B cell (primary cell): Measurements from ENCODE around the gene BAMBI. TPM values are rescaled to one million over a fixed set of nuclear protein-coding genes. Genes with fewer than 3 reads are reported as not detected.

ENCODE experiments used
- ATAC-seq: fragments of 200-7000 bp; cut with Tn5 transposase; one replicate; pipeline ENCODE4 v1.10.0; 2021; ENCODE audit warnings: low read depth, mild to moderate bottlenecking, moderate number of reproducible peaks, moderate library complexity
- CTCF ChIA-PET: fragments of 350-600 bp; sonication (Branson Sonifier 250); formaldehyde crosslinking; loops from one replicate; lab custom pipeline; 2021; ENCODE audit warnings: antibody characterized with exemption, inconsistent platforms; lab: Charles Lee
- POLR2A ChIA-PET: fragments of 350-600 bp; sonication (Branson Sonifier 250); formaldehyde crosslinking; loops from one replicate; lab custom pipeline; 2021; ENCODE audit warnings: antibody characterized with exemption; lab: Charles Lee
- DNase-seq: peaks from one replicate; pipeline ENCODE4 v3.0.0; 2013
- H2AFZ ChIP-seq: 2 replicates; pipeline ENCODE4 v1.6.1; 2012; ENCODE audit warnings: mild to moderate bottlenecking, low read depth, low read length; ENCODE audit not compliant: insufficient read depth, poor library complexity, severe bottlenecking
- H3K27ac ChIP-seq, 2 donors: 1 replicate in 1 of 2; 2 replicates in 1 of 2; pipeline ENCODE4 v1.5.1; 2012 to 2013; ENCODE audit warnings: low read length in 2 of 2, mild to moderate bottlenecking in 2 of 2, moderate library complexity in 1 of 2
- H3K27me3 ChIP-seq, 4 experiments: fragments of 200-600 bp in 1 of 4; sonication (generic) in 1 of 4; replicated peaks in 1 of 4; 1 replicate in 2 of 4; 2 replicates in 2 of 4; pipeline versions ENCODE4 v1.6.1 to v1.7.0; 2013 to 2016; ENCODE audit warnings: low read length in 3 of 4, mild to moderate bottlenecking in 2 of 4, mixed read lengths in 1 of 4, moderate library complexity in 1 of 4; ENCODE audit not compliant: insufficient read depth in 4 of 4, control insufficient read depth in 3 of 4; ENCODE audit errors: control extremely low read depth in 1 of 4
- H3K36me3 ChIP-seq, 2 experiments: replicated peaks in 1 of 2; 1 replicate in 1 of 2; 2 replicates in 1 of 2; pipeline versions ENCODE4 v1.6.1 to v1.7.1; 2013; ENCODE audit warnings: low read length in 1 of 2; ENCODE audit not compliant: insufficient read depth in 2 of 2, control insufficient read depth in 1 of 2; ENCODE audit errors: control extremely low read depth in 1 of 2, extremely low read depth in 1 of 2
- H3K4me1 ChIP-seq, 2 donors: fragments of 200-600 bp in 1 of 2; sonication (generic) in 1 of 2; 1 replicate in 1 of 2; 2 replicates in 1 of 2; pipeline versions ENCODE4 v1.5.1 to v1.6.1; 2013 to 2017; ENCODE audit warnings: low read length in 2 of 2; ENCODE audit not compliant: control insufficient read depth in 2 of 2, insufficient read depth in 2 of 2
- H3K4me2 ChIP-seq: replicated peaks from 2 replicates; pipeline ENCODE3; 2012; ENCODE audit warnings: mild to moderate bottlenecking, low read depth, low read length; ENCODE audit not compliant: poor library complexity, severe bottlenecking
- H3K4me3 ChIP-seq, 5 experiments: fragments of 200-600 bp in 1 of 5; sonication (generic) in 1 of 5; 1 replicate in 3 of 5; 2 replicates in 2 of 5; pipeline versions ENCODE4 v1.5.1 to v1.7.0; 2011 to 2016; ENCODE audit warnings: low read length in 4 of 5, mild to moderate bottlenecking in 4 of 5, low read depth in 2 of 5, control low read depth in 1 of 5, moderate library complexity in 1 of 5; ENCODE audit not compliant: insufficient read depth in 1 of 5; ENCODE audit errors: control extremely low read depth in 1 of 5, extremely low read depth in 1 of 5
- H3K79me2 ChIP-seq: fragments of 200-600 bp; sonication (generic); one replicate; pipeline ENCODE4 v1.6.0; 2016; ENCODE audit warnings: low read length; ENCODE audit not compliant: control insufficient read depth, insufficient read depth
- H3K9ac ChIP-seq: fragments of 200-600 bp; sonication (generic); 2 replicates; pipeline ENCODE4 v1.6.1; 2017; ENCODE audit warnings: mild to moderate bottlenecking, low read length, moderate library complexity
- H3K9me3 ChIP-seq, 3 donors: one replicate each; pipeline versions ENCODE4 v1.6.1 to v1.7.1; 2013; ENCODE audit warnings: low read length in 2 of 3; ENCODE audit not compliant: control insufficient read depth in 2 of 3, insufficient read depth in 1 of 3; ENCODE audit errors: control extremely low read depth in 1 of 3
- H4K20me1 ChIP-seq: 2 replicates; pipeline ENCODE4 v1.6.0; 2012; ENCODE audit warnings: mild to moderate bottlenecking, low read length; ENCODE audit not compliant: insufficient read depth, control insufficient read depth, poor library complexity, severe bottlenecking
- H3K27ac Mint-ChIP-seq: one replicate; pipeline ENCODE4 v1.8.0; 2021; ENCODE audit warnings: mixed read lengths
- H3K27me3 Mint-ChIP-seq: one replicate; pipeline ENCODE4 v1.8.0; 2021; ENCODE audit warnings: mixed read lengths
- H3K4me1 Mint-ChIP-seq: one replicate; pipeline ENCODE4 v1.8.0; 2021; ENCODE audit warnings: mixed read lengths
- H3K4me3 Mint-ChIP-seq: one replicate; pipeline ENCODE4 v1.8.0; 2021; ENCODE audit warnings: mixed read lengths
- H3K9me3 Mint-ChIP-seq: one replicate; pipeline ENCODE4 v1.8.0; 2022; ENCODE audit warnings: mixed read lengths; ENCODE audit not compliant: insufficient read depth
- EZH2 ChIP-seq: IDR thresholded peaks from 2 replicates; pipeline ENCODE4 v1.6.1; 2012; ENCODE audit warnings: borderline replicate concordance, low read depth, mild to moderate bottlenecking, moderate library complexity, low read length; ENCODE audit not compliant: insufficient read depth, poor library complexity, severe bottlenecking
- WGBS: methylation state at CpG from one replicate; pipeline ENCODE4 v1.1.5; 2013; ENCODE audit warnings: missing lambda C conversion rate; ENCODE audit not compliant: insufficient coverage; 5-methylcytosine and 5-hydroxymethylcytosine counted together
- intact Hi-C: fragments of 100-400 bp; cut with micrococcal nuclease; formaldehyde crosslinking; loops from one replicate; pipeline ENCODE4 v1.10.0; 2022
- polyA plus RNA-seq: library from polyadenylated mRNA; depleted of rRNA; stranded (reverse); fragments of >200 nt; gene quantifications from 2 replicates; pipeline ENCODE4 v1.2.3, GENCODE V29; 2012
- small RNA-seq: library from RNA; depleted of rRNA; stranded (forward); fragments of <200 nt; gene quantifications from one replicate; pipeline ENCODE3, GENCODE V24; 2012; ENCODE audit warnings: low replicate concordance, low read depth; ENCODE audit not compliant: insufficient read length
- total RNA-seq, 2 donors: library from RNA; stranded (reverse); fragments of 120-200 nt in 1 of 2; gene quantifications; 1 replicate in 1 of 2; 2 replicates in 1 of 2; pipeline versions ENCODE4 v1.2.3 to v1.2.4, GENCODE V29; 2013 to 2022
- TF ChIP-seq, protein P1 (sequence below): fragments of 200-600 bp; IDR thresholded peaks from one replicate; pipeline ENCODE4 v1.8.0; 2022; ENCODE audit warnings: antibody characterized with exemption, mild to moderate bottlenecking

Gene BAMBI
- total and polyA plus RNA-seq, 2 donors (not counting 1 experiment from before 2014, with no cell fraction given): 0.84 to 1.9 TPM

DNA sequence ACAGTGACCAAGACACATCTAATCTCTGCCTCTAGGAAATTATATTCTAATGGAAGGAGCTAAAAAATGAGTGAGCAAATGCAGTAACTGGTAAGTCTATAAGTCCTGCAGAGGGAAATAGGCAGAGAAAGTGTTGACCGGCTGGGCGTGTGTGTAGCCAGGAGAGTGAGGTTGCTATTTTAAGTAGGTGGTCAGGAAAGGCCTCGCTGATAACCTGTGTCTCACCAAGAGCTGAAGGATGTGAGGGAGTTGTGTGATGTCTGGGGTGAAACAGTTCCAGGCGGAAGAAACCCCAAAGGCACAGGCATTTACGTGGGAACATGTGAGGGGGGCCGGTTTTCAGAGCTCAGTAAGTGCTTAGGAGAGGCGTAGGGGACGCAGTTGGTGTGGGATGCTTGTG, 54.8 kb downstream of the BAMBI start:
- Histone ChIP-seq H3K4me3 (no peak overlapping the region), H2AFZ (no peak overlapping the region), H3K9me3 (peaks cover 0 to 3% (median 2%) of the 10 kb centered on the region in 3 donors), H3K27me3 (no peaks in the 10 kb centered on the region), H3K79me2 (no peaks in the 10 kb centered on the region), H3K36me3 (no peaks in the 10 kb centered on the region), H3K27ac (no peak overlapping the region), H4K20me1 (no peaks in the 10 kb centered on the region), H3K4me1 (no peaks in the 10 kb centered on the region), H3K4me2 (no peak overlapping the region), H3K9ac (no peak overlapping the region)
- 90% methylated on average over 6 of the region's 8 CpGs for WGBS
- no peaks in the 10 kb centered on the region for H3K27me3 Mint-ChIP-seq
- no peaks in the 10 kb centered on the region for H3K4me1 Mint-ChIP-seq
- CTCF ChIA-PET: no interaction called here
- H3K27ac Mint-ChIP-seq: no peak overlapping the region
- ATAC-seq (no peak), DNase-seq (no peak)
- intact Hi-C loops: no loop called here
- no peaks in the 10 kb centered on the region for H3K9me3 Mint-ChIP-seq
- no peak overlapping the region for H3K4me3 Mint-ChIP-seq
- POLR2A ChIA-PET: no interaction called here
- no peak for TF ChIP-seq EZH2
- TF ChIP-seq, protein P1, sequence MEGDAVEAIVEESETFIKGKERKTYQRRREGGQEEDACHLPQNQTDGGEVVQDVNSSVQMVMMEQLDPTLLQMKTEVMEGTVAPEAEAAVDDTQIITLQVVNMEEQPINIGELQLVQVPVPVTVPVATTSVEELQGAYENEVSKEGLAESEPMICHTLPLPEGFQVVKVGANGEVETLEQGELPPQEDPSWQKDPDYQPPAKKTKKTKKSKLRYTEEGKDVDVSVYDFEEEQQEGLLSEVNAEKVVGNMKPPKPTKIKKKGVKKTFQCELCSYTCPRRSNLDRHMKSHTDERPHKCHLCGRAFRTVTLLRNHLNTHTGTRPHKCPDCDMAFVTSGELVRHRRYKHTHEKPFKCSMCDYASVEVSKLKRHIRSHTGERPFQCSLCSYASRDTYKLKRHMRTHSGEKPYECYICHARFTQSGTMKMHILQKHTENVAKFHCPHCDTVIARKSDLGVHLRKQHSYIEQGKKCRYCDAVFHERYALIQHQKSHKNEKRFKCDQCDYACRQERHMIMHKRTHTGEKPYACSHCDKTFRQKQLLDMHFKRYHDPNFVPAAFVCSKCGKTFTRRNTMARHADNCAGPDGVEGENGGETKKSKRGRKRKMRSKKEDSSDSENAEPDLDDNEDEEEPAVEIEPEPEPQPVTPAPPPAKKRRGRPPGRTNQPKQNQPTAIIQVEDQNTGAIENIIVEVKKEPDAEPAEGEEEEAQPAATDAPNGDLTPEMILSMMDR: no peak

Small RNA genes lying within 50 kb of the gene (small RNA-seq; reads per million reads assigned to genes)
- gene RNU4ATAC6P (not detected), gene RNU6-1067P (not detected)

Other genes with a start within 250 kb of the BAMBI start
- 196 and 197 TPM in 2 replicates for gene WAC, start 144.4 kb upstream of the BAMBI start, total RNA-seq
- gene WAC, start 144.4 kb upstream of the BAMBI start, polyA plus RNA-seq: 77.4 and 87.5 TPM in 2 replicates